Uterus (tissue), 2 donors: Measurements from ENCODE around the gene CABS1.

Experiments used
- CTCF ChIP-seq, 4 experiments: fragments of 200-600 bp in 2 of 4; fragments of 450-650 bp in 2 of 4; sonication (generic) in 2 of 4; IDR thresholded peaks; one replicate each; pipeline ENCODE4 v1.5.1; 2016 to 2019; ENCODE audit warnings: antibody characterized with exemption in 4 of 4, mild to moderate bottlenecking in 2 of 4, moderate library complexity in 1 of 4
- POLR2A ChIP-seq, 2 donors: fragments of 450-650 bp; IDR thresholded peaks; one replicate each; pipeline ENCODE4 v1.6.1; 2016; ENCODE audit warnings: antibody characterized with exemption in 2 of 2, mild to moderate bottlenecking in 1 of 2, moderate library complexity in 1 of 2

GRCh38 chr4:70326052-70326451, 8.7 kb upstream of the CABS1 start:
- no peak for TF ChIP-seq POLR2A (IDR thresholded peaks at IDR 0.05)
- TF ChIP-seq CTCF (IDR thresholded peaks at IDR 0.05): no peak
